HFF-Myc (cell line): Measurements from ENCODE around the gene NCOR2.

ENCODE experiments used
- DNase-seq: peaks from one replicate; pipeline ENCODE4 v3.0.0-alpha.2; 2011; ENCODE audit warnings: low read depth; ENCODE audit errors: extremely low read depth
- H3K4me3 ChIP-seq: replicated peaks from 2 replicates; pipeline ENCODE4 v1.5.1; 2011; ENCODE audit warnings: low read depth, mild to moderate bottlenecking, control low read depth, low read length
- CTCF ChIP-seq: IDR thresholded peaks from 2 replicates; pipeline ENCODE4 v1.5.1; 2012; ENCODE audit warnings: mild to moderate bottlenecking, low read depth, low read length, control low read depth; ENCODE audit errors: missing control alignments

Gene NCOR2

GRCh38 chr12:124561231-124561630 lies 6.2 kb downstream of the NCOR2 start:
- TF ChIP-seq CTCF: no peak
- no peak for DNase-seq
- no peak overlapping the region for H3K4me3 ChIP-seq

GRCh38 chr12:124560146-124560890 lies 7.1 kb downstream of the NCOR2 start:
- no peak overlapping the region for H3K4me3 ChIP-seq
- no peak for DNase-seq
- TF ChIP-seq CTCF: no peak

GRCh38 chr12:124559182-124560017 lies 8.0 kb downstream of the NCOR2 start:
- no peak for TF ChIP-seq CTCF
- no peak overlapping the region for H3K4me3 ChIP-seq
- no peak for DNase-seq

DNA sequence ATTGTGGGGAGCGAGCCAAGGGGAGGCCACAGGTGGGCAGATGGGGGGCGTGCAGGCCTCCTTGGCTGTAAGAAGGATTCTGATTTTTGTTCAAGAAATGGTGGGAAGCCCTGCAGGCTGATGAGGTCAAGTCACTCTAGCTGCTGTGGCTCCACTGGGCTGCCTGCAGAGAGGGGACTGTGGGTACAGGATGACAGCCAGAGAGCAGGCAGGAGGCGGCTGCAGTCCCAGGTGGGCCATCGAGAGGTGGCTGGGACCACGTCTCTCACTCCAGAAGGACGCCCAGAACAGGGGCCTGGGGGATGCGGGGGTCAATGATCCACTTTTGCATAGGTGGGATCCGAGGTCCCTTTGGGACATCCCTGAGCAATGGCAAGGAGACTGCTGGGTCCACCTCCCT lies 9.1 kb downstream of the NCOR2 start:
- TF ChIP-seq CTCF: no peak
- H3K4me3 ChIP-seq: no peak overlapping the region
- no peak for DNase-seq

GRCh38 chr12:124557518-124558223 lies 9.7 kb downstream of the NCOR2 start:
- no peak for DNase-seq
- H3K4me3 ChIP-seq: no peak overlapping the region
- no peak for TF ChIP-seq CTCF

GRCh38 chr12:124556896-124557501 lies 10.4 kb downstream of the NCOR2 start:
- no peak overlapping the region for H3K4me3 ChIP-seq
- no peak for DNase-seq
- TF ChIP-seq CTCF: no peak
